ENCODE measurements around the gene PRRX2.

GRCh38 chr9:129649726-129650679 lies 15.4 kb upstream of the PRRX2 start:
- no peak for TF ChIP-seq EP300 (IDR thresholded peaks at IDR 0.05)
- TF ChIP-seq, protein P1, sequence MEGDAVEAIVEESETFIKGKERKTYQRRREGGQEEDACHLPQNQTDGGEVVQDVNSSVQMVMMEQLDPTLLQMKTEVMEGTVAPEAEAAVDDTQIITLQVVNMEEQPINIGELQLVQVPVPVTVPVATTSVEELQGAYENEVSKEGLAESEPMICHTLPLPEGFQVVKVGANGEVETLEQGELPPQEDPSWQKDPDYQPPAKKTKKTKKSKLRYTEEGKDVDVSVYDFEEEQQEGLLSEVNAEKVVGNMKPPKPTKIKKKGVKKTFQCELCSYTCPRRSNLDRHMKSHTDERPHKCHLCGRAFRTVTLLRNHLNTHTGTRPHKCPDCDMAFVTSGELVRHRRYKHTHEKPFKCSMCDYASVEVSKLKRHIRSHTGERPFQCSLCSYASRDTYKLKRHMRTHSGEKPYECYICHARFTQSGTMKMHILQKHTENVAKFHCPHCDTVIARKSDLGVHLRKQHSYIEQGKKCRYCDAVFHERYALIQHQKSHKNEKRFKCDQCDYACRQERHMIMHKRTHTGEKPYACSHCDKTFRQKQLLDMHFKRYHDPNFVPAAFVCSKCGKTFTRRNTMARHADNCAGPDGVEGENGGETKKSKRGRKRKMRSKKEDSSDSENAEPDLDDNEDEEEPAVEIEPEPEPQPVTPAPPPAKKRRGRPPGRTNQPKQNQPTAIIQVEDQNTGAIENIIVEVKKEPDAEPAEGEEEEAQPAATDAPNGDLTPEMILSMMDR (IDR thresholded peaks at IDR 0.05) = no peak
- no peak for TF ChIP-seq POLR2A (IDR thresholded peaks at IDR 0.05)
